SK-N-SH treated with all-trans-retinoic acid at 6 μM for 48 hours (cell line): ENCODE results near the gene DHCR24.

ENCODE experiments used
- ATAC-seq: fragments of 200-7000 bp; cut with Tn5 transposase; 3 replicates; pipeline ENCODE4 v1.9.1; 2020; ENCODE audit warnings: mild to moderate bottlenecking, moderate library complexity
- ARNTL ChIP-seq: fragments of 450-650 bp; formaldehyde crosslinking; IDR thresholded peaks from 2 replicates; pipeline ENCODE4 v1.5.0; 2020; ENCODE audit warnings: low read depth, mild to moderate bottlenecking, moderate library complexity, borderline replicate concordance
- BACH2 ChIP-seq: fragments of 250-450 bp; sonication (Bioruptor Pico); IDR thresholded peaks from 2 replicates; pipeline ENCODE4 v1.9.0; 2021; ENCODE audit warnings: mild to moderate bottlenecking, borderline replicate concordance
- CSDC2 ChIP-seq: fragments of 250-450 bp; sonication (Bioruptor Pico); IDR thresholded peaks from 2 replicates; pipeline ENCODE4 v1.5.0; 2020; ENCODE audit warnings: mild to moderate bottlenecking, moderate library complexity
- ESRRG ChIP-seq: fragments of 250-450 bp; sonication (Bioruptor Pico); IDR thresholded peaks from 2 replicates; pipeline ENCODE4 v1.6.1; 2021; ENCODE audit warnings: mild to moderate bottlenecking
- GLIS3 ChIP-seq: fragments of 250-450 bp; sonication (Bioruptor Pico); IDR thresholded peaks from 2 replicates; pipeline ENCODE4 v1.5.0; 2020; ENCODE audit warnings: mild to moderate bottlenecking, moderate library complexity
- ISL1 ChIP-seq: fragments of 250-450 bp; sonication (Bioruptor Pico); IDR thresholded peaks from 2 replicates; pipeline ENCODE4 v2.1.2; 2022; ENCODE audit warnings: mild to moderate bottlenecking, moderate library complexity
- OSR1 ChIP-seq: fragments of 250-450 bp; sonication (Bioruptor Pico); IDR thresholded peaks from 2 replicates; pipeline ENCODE4 v1.8.0; 2022; ENCODE audit warnings: moderate library complexity, mild to moderate bottlenecking, inconsistent platforms
- PATZ1 ChIP-seq: fragments of 250-450 bp; sonication (Bioruptor Pico); IDR thresholded peaks from 2 replicates; pipeline ENCODE4 v1.8.0; 2020; ENCODE audit warnings: mild to moderate bottlenecking, moderate library complexity, borderline replicate concordance
- POU6F1 ChIP-seq: fragments of 250-450 bp; sonication (Bioruptor Pico); IDR thresholded peaks from 2 replicates; pipeline ENCODE4 v1.8.0; 2021; ENCODE audit warnings: low read depth, mild to moderate bottlenecking, moderate library complexity, borderline replicate concordance
- PPARA ChIP-seq: fragments of 250-450 bp; sonication (Bioruptor Pico); IDR thresholded peaks from 2 replicates; pipeline ENCODE4 v1.5.0; 2020; ENCODE audit warnings: mild to moderate bottlenecking, borderline replicate concordance
- RARB ChIP-seq: fragments of 250-450 bp; sonication (Bioruptor Pico); IDR thresholded peaks from 2 replicates; pipeline ENCODE4 v1.8.0; 2021; ENCODE audit warnings: mild to moderate bottlenecking, moderate library complexity
- SNAI2 ChIP-seq: fragments of 250-450 bp; sonication (Bioruptor Pico); IDR thresholded peaks from 2 replicates; pipeline ENCODE4 v1.5.0; 2020; ENCODE audit warnings: mild to moderate bottlenecking, moderate library complexity
- TCF4 ChIP-seq: fragments of 250-450 bp; sonication (Bioruptor Pico); IDR thresholded peaks from 2 replicates; pipeline ENCODE4 v1.8.0; 2021; ENCODE audit warnings: mild to moderate bottlenecking, moderate library complexity, borderline replicate concordance
- TOX ChIP-seq: fragments of 250-450 bp; sonication (Bioruptor Pico); IDR thresholded peaks from 2 replicates; pipeline ENCODE4 v1.8.0; 2021; ENCODE audit warnings: mild to moderate bottlenecking, moderate library complexity, borderline replicate concordance
- TSHZ2 ChIP-seq: fragments of 250-450 bp; sonication (Bioruptor Pico); IDR thresholded peaks from 2 replicates; pipeline ENCODE4 v1.5.0; 2020; ENCODE audit warnings: mild to moderate bottlenecking, moderate library complexity
- ZC3H10 ChIP-seq: fragments of 250-450 bp; sonication (Bioruptor Pico); IDR thresholded peaks from 2 replicates; pipeline ENCODE4 v1.5.1; 2021; ENCODE audit warnings: mild to moderate bottlenecking, moderate library complexity
- ZFP30 ChIP-seq: fragments of 450-650 bp; formaldehyde crosslinking; IDR thresholded peaks from 2 replicates; pipeline ENCODE4 v1.5.0; 2022; ENCODE audit warnings: mild to moderate bottlenecking, moderate library complexity
- ZNF565 ChIP-seq: fragments of 450-650 bp; formaldehyde crosslinking; conservative IDR thresholded peaks from 2 replicates; pipeline ENCODE4 v1.5.0; 2020; ENCODE audit warnings: low read depth, mild to moderate bottlenecking, moderate library complexity
- ZNF70 ChIP-seq: fragments of 450-650 bp; formaldehyde crosslinking; IDR thresholded peaks from 2 replicates; pipeline ENCODE4 v1.5.0; 2020; ENCODE audit warnings: mild to moderate bottlenecking, moderate library complexity
- TF ChIP-seq, protein P1 (sequence below): fragments of 250-450 bp; sonication (Bioruptor Pico); IDR thresholded peaks from 2 replicates; pipeline ENCODE4 v1.5.1; 2021; ENCODE audit warnings: mild to moderate bottlenecking, moderate library complexity
- TF ChIP-seq, protein P2 (sequence below): fragments of 250-450 bp; sonication (Bioruptor Pico); IDR thresholded peaks from 2 replicates; pipeline ENCODE4 v1.5.1; 2020; ENCODE audit warnings: low read depth, mild to moderate bottlenecking, moderate library complexity

Gene DHCR24

GRCh38 chr1:54826226-54826816 is 60.7 kb downstream of the DHCR24 start:
- ATAC-seq, result no peak
- TF ChIP-seq ZNF70 (CRISPR knock-in tag), result no peak
- TF ChIP-seq BACH2 (CRISPR knock-in tag), result no peak
- TF ChIP-seq CSDC2 (CRISPR knock-in tag), result no peak
- TF ChIP-seq PPARA (CRISPR knock-in tag), result no peak
- no peak for TF ChIP-seq PATZ1 (CRISPR knock-in tag)
- TF ChIP-seq, protein P1, sequence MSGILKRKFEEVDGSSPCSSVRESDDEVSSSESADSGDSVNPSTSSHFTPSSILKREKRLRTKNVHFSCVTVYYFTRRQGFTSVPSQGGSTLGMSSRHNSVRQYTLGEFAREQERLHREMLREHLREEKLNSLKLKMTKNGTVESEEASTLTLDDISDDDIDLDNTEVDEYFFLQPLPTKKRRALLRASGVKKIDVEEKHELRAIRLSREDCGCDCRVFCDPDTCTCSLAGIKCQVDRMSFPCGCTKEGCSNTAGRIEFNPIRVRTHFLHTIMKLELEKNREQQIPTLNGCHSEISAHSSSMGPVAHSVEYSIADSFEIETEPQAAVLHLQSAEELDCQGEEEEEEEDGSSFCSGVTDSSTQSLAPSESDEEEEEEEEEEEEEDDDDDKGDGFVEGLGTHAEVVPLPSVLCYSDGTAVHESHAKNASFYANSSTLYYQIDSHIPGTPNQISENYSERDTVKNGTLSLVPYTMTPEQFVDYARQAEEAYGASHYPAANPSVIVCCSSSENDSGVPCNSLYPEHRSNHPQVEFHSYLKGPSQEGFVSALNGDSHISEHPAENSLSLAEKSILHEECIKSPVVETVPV (CRISPR knock-in tag), result no peak
- no peak for TF ChIP-seq RARB (CRISPR knock-in tag)
- no peak for TF ChIP-seq TOX
- TF ChIP-seq ZNF565 (CRISPR knock-in tag), result no peak
- TF ChIP-seq ZC3H10, result no peak
- TF ChIP-seq, protein P2, sequence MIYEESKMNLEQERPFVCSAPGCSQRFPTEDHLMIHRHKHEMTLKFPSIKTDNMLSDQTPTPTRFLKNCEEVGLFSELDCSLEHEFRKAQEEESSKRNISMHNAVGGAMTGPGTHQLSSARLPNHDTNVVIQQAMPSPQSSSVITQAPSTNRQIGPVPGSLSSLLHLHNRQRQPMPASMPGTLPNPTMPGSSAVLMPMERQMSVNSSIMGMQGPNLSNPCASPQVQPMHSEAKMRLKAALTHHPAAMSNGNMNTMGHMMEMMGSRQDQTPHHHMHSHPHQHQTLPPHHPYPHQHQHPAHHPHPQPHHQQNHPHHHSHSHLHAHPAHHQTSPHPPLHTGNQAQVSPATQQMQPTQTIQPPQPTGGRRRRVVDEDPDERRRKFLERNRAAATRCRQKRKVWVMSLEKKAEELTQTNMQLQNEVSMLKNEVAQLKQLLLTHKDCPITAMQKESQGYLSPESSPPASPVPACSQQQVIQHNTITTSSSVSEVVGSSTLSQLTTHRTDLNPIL, result no peak

DNA sequence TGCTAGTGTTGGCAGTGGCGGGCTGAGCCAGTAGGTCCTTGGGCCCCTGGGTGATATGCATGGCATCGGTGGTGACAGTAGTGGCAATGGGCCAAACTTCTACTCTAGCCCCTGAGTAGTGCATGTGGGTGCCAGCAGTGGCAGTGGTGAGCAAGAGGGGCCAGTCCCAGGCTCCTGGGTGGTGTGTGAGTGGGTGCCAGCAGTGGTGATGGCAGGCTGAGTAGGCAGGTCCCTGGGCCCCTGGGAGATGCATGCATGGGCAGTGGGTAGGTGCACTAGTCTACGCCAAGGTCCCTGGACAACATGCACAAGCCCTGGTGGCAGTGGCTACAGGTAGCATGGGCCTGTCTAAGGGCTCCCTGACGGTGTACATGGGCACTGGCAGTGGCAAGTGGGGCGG is 61.3 kb downstream of the DHCR24 start:
- ATAC-seq, result no peak
- TF ChIP-seq ZNF565 (CRISPR knock-in tag) (no peak), ZC3H10 (no peak), POU6F1 (CRISPR knock-in tag) (no peak), TOX (no peak), OSR1 (CRISPR knock-in tag) (no peak), ZFP30 (no peak), GLIS3 (CRISPR knock-in tag) (no peak), TCF4 (CRISPR knock-in tag) (no peak), ESRRG (CRISPR knock-in tag) (no peak), ZNF70 (CRISPR knock-in tag) (no peak), ARNTL (CRISPR knock-in tag) (no peak), TSHZ2 (CRISPR knock-in tag) (no peak), RARB (CRISPR knock-in tag) (no peak), SNAI2 (no peak), CSDC2 (CRISPR knock-in tag) (no peak), ISL1 (CRISPR knock-in tag) (no peak)
- TF ChIP-seq, protein P1 (CRISPR knock-in tag), result no peak
- TF ChIP-seq, protein P2, result no peak
